CD4-positive, alpha-beta T cell treated with Interleukin-15 for 1 hour (primary cell): ENCODE data around the gene ZFAND5.

Source experiments
- DNase-seq: peaks from one replicate; pipeline ENCODE4 v3.0.0-alpha.2; 2020

ZFAND5 gene

DNA sequence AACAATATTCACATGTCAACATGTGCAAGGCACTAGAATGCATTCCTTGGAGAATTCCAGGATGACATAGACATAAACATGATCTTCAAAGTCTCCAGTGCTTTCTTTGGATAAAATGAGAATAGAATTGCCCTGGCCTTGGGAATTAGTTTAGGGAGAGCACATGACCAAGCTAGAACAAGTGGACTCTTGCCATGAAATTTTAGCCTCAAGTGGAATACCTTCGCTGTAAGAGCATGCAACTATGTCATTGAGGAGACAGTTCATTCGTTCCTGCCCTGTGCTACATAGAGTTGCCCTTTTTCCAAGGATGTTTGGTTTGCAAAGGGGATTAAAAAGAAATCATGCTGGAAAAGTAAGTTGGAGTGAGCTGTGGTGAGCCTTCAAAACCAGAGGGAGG, 42.7 kb downstream of the ZFAND5 start:
- DNase-seq = no peak

DNA sequence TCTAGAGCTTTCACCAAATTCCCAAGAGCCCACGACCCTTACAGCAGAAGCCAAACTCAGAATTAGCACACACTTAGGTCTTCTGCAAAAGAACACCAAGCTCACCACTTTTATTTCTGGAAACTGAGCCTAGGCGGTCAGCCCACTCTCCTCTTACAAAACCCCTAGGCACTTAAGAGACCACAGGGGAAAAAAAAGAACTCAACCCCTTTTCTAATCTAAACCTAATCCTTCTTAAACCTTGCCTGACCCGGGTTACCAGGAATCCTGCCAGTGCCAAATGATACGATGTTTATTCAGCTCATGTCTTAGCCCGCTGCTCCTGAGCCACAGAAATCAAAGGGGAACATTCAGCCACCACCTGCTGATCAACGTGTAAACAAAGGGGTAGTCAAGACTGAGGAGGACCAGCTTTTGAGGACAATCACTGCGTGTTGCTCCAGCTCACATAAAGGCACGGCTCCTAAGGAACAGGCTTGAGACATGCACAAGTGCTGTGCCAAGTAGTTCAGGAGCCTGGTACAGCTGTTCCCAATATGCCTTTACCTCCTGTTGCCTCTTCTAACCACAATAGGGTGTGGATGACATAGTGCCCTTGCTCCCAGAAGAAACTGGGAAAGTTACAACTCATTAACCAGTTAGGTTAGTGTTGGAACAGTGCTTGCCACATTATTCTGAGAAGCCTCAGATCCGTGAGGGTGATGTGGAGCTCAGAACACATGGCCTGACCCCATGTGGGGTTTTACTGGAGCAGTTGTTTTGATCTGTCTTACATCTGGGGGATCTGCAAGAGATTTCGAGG, 49.3 kb downstream of the ZFAND5 start:
- DNase-seq = no peak

DNA sequence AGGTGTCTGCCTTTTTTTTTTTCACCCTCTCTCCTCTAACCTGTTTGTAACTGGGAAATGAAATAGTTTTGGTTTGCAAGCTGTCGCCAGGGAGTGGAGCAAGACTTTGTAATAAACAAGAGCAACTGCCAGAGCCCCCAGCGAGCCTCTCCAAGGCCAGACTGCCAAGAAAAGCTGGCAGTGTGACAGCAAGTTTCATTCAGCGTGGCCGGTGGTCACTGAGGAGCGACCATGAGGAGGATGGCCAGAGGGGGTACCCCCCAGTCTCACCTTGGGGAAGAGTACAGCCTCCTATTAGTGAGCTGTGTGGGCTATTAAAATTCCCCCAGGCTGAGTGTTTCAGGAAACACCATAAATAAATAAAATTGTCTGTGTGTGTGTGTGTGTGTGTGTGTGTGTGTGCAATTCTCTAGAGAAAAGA, 49.9 kb downstream of the ZFAND5 start:
- no peak for DNase-seq

DNA sequence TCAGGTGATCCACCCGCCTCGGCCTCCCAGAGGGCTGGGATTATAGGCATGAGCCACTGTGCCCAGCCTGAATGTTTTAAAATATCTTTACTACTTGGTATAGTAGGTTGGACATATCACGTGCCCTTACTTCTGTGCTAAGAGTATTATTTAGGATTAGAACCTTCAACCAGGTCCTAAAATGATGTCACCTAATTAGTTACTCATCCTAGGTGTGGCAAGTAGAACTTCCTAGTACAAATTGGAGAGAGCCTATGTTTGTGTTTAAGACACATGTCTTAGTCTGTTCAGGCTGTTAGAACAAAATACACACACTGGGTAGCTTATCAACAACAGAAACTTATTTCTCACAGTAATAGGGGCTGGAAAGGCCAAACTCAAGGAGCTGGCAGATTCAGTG, 51.5 kb downstream of the ZFAND5 start:
- no peak for DNase-seq

DNA sequence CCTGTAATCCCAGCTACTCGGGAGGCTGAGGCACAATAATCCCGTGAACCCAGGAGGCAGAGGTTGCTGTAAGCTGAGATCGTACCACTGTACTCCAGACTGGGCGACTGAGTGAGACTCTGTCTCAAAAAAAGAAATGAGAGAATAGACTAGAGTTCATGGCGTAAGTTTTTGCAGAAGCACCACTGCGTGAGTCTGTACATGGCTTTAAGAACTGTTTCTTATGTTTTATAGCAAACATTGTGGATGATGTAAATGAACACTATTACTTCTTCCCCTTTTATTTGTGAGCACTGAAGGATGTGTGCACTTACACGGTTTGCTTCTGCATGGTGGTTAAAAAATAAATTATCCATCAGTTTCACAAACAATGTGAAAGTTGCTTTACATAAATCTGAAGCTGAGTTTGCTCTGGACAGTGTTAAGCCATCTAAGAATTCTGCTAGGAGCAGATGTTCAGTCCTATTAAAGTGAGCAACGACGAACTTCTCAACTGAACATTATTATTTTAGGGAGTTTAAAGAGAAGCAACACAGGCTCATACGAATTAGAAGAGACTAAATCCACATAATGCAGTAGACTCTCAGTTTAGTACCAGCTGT, 52.5 kb downstream of the ZFAND5 start:
- DNase-seq = no peak

DNA sequence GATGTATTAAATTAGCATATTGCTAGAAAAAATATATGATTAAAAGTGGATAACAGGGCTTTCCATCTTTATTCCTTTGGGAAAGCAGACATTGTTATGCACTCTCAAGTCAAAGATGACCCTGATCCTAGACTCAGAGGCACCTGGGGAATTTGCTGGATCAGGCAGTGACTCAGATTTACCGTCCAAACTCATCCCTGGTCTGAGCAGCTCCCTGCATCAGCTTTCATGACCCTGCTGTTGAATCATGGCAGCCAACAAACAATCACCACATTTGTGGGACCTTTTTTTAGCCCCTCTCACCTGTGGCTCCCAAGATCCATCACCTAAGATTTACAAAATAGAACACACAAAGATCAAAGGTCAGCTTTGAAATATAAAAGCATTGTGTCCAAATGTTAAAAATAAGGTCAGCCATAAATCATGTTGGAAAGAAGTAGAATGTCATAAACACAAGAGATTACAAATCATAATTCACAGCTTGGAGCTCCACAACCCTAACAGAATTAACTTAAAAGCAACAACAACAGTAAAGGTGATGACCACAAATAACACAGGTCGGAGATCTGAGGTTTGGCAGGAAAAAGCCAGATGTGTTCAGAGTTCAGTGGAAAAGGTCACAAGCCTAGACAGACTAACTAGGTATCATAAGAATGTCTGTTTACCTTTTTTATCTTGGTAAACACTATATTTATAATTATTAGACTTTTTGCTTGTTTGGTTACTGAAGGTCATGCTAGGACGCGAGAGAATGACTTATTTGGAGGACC, 55.5 kb downstream of the ZFAND5 start:
- DNase-seq = no peak

DNA sequence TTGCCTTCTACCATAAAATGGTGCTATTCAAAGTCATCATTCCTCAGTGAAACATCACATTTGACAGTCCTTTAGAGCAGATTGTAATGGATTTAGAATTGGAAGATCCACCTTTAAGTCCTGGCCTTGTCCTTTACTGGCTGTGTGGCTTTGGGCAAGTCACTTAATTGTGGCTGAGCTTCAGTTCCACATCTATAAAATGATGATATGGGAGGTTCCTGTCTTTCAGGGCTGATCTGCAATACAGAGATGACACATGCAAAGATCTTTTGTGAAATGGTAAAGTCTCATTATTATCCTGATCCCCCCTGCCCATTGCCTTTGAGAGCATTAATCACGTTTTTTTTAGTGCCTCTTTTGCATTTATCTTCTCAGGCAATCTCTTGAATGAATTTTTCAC, 58.2 kb downstream of the ZFAND5 start:
- peak; percentile 20 for DNase-seq

DNA sequence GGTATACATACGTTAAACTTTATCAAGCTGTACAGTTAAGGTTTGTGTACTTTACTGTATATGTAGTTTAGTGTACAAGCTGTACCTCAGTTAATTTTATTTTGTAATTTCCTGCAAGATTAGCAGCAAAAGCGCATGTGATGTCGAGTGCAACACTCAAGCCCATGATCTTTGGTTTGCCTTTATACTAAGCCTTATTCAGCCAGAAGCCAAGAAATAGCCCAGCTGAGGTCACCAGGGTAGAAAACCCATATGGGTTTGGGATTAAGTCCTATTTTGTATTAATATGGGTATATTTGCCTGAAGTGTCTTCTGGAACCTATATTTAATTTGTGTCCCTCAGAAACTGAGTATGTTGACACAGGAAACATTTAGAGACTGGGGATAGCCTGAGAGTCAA, 59.3 kb downstream of the ZFAND5 start:
- no peak for DNase-seq

DNA sequence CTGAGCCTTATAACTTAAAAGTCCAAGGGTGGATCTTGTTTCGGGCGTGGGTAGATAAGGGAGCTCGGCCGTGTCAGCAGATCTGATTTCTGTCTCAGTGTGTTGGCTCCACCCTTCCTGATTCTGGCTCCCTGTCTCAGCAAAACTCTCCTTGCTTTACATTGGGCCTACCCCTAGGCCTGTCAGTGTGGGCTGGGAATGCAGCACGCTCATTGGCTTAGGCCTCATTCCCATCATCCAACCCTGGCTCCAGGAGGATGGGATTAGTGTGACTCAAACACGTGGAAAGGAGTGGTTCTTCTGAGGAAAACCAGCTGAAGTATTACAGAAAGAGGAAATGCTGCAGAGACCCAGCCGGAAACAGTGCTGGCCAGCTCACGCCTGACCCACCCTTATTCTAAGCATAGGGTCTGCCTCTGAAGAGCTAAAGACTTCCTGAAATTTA, 59.9 kb downstream of the ZFAND5 start:
- peak; percentile 88 for DNase-seq

DNA sequence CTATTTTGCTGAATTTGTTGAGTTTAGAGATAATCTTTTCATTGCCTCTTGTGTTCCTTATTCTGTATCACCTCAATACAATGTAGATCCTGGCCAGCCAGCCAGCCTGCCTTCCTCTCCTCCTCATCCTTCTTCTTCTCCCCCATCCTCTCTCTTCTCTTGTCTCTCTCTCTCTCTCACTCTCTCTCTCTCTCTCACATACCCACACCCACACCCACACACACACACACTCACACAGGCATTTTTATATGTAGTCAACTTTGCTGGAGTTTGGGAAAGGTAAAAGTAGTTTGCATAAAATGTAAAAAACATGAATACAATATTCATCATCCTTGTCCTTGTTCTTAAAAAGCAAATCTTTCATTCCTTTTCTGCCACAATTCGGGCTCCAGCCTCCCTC, 60.5 kb downstream of the ZFAND5 start:
- no peak for DNase-seq
